ENCODE measurements around the gene VPS37C. TPM values are rescaled to one million over a fixed set of nuclear protein-coding genes. Genes with fewer than 3 reads are reported as not detected.

VPS37C gene
- total RNA-seq, 1 donor from 2014 or later: 21.5 TPM

DNA sequence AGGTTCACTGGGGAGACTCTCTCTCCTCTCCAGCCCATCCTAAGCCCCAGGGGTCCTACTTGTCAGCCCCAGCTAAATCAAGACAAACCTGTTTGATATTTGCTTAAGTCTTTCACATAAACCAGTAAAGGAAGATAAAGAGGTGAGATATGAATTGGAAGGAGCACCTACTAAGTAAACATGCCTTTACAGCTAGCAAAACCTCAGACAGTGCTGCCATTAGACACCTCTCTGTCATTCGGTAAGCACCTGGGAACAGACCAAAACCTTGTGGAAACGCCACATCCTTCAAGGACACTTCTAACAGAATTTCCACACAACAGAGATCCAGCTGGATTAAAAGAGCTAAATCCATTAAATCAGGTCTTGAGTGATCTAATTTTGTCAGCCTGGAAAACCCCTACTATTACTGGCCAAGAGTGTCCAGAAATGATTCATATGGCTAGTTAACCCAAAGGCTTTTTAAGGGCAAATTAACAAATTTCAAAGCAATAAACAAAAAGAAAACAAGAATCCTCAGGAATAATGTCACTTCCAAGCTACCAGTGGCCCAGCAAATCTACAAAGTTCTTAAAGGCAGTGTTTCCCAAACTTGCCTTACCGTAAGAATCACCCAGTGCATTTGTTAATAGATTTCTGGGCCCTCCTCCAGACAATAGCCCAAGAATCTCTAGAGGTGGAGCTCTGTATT lies 2.4 kb downstream of the VPS37C start:
- peak; percentile 98 for DNase-seq (ENCODE audit: low read depth)
- H3K4me3 ChIP-seq (ENCODE audit: low read depth, low read length): peak overlapping the region; percentile 7
- TF ChIP-seq, protein P1, sequence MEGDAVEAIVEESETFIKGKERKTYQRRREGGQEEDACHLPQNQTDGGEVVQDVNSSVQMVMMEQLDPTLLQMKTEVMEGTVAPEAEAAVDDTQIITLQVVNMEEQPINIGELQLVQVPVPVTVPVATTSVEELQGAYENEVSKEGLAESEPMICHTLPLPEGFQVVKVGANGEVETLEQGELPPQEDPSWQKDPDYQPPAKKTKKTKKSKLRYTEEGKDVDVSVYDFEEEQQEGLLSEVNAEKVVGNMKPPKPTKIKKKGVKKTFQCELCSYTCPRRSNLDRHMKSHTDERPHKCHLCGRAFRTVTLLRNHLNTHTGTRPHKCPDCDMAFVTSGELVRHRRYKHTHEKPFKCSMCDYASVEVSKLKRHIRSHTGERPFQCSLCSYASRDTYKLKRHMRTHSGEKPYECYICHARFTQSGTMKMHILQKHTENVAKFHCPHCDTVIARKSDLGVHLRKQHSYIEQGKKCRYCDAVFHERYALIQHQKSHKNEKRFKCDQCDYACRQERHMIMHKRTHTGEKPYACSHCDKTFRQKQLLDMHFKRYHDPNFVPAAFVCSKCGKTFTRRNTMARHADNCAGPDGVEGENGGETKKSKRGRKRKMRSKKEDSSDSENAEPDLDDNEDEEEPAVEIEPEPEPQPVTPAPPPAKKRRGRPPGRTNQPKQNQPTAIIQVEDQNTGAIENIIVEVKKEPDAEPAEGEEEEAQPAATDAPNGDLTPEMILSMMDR (conservative IDR thresholded peaks at IDR 0.05; ENCODE audit: low read depth, low read length): no peak

DNA sequence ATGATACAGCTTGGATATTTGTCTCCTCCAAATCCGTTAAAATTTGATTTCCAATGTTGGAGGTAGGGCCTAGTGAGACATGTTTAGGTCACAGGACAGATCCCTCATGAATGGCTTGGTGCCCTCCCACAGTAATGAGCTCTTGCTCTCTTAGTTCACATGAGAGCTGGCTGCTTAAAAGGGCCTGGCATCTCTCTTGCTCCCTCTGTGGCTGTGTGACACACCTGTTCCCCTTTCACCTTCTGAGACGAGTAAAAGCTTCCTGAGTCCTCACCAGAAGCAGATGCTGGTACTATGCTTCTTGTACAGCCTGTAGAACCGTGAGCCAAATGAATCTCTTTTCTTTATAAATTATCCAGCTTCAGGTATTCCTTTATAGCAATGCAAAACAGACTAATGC lies 3.5 kb downstream of the VPS37C start:
- TF ChIP-seq, protein P1 (conservative IDR thresholded peaks at IDR 0.05; ENCODE audit: low read depth, low read length): no peak
- H3K4me3 ChIP-seq (ENCODE audit: low read depth, low read length): no peak overlapping the region
- no peak for DNase-seq (ENCODE audit: low read depth)

DNA sequence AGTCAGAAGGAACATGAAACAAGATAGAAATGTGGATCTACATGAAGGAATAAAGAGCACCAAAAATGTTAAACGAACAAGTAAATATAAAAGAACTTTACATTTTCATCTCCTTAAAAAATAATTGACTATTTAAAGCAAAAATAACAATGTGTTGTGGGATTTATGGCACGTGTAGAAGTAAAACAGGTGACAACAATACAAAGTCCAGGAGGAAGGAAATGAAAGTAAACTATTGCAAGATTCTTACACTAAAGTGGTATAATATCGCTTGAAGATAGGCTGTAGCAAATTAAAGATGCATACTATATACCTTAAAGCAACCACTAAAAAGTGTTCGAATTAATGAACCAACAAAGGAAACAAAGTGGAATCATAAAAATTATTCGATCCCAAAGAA lies 5.5 kb downstream of the VPS37C start:
- TF ChIP-seq, protein P1 (conservative IDR thresholded peaks at IDR 0.05; ENCODE audit: low read depth, low read length): no peak
- H3K4me3 ChIP-seq (ENCODE audit: low read depth, low read length): no peak overlapping the region
- DNase-seq (ENCODE audit: low read depth): no peak

DNA sequence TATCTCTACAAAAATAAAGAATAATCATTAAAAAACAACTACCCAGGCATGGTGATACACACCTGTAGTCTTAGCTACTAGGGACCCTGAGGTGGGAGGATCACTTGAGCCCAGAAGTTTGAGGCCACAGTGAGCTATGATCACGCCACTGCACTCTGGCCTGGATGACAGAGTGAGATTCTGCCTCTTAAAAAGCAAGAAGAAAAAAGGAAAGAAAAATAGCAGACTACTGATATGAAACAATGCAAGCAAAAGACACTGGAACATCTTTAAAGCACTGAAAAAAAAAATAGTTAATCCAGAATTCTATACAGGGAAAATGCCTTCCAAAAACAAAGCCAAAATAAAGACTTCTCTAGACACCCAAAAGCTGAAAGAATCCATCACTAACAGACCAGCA lies 5.9 kb downstream of the VPS37C start:
- DNase-seq (ENCODE audit: low read depth): no peak
- H3K4me3 ChIP-seq (ENCODE audit: low read depth, low read length): no peak overlapping the region
- TF ChIP-seq, protein P1 (conservative IDR thresholded peaks at IDR 0.05; ENCODE audit: low read depth, low read length): no peak

DNA sequence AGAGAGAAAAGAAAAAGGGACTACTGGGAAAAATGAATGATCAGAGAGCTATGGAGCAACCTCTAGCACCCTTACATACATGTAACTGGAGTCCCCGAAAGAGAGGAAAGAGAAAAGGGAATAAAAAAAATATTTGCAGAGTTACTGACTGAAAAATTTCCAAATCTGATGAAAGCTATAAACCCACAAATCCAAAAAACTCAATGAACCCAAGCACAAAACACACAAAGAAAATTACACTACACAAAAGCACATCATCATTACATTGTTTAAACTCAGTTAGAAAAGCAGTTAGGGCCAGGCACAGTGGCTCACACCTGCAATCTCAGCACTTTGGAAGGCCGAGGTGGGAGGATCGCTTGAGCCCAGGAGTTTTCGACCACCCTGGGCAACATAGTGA lies 6.7 kb downstream of the VPS37C start:
- no peak overlapping the region for H3K4me3 ChIP-seq (ENCODE audit: low read depth, low read length)
- no peak for DNase-seq (ENCODE audit: low read depth)
- TF ChIP-seq, protein P1 (conservative IDR thresholded peaks at IDR 0.05; ENCODE audit: low read depth, low read length): no peak

DNA sequence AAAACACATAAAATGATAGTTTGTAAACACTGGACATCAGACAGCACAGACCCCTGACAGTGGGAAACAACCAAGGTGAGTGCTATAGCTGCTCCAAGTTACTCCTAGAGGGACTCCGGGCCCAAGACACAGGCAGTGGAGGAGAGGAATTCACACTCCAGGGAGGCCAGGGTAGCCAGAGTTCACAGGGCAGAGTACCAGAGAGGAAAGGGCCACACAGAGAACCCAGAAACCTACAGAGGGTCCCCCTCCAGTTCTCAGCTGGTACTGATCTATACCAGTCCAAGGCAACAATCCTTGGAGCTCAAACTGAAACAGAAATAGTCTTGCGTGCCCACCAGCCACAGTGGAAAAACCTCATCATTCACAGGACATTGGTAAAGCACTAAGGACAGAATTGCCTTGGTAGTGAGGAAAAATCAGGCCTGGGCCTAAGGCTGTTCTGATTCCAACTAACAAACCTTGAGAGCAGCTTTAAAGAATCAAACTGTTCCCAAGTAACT lies 7.6 kb downstream of the VPS37C start:
- DNase-seq (ENCODE audit: low read depth): no peak
- TF ChIP-seq, protein P1 (conservative IDR thresholded peaks at IDR 0.05; ENCODE audit: low read depth, low read length): no peak
- no peak overlapping the region for H3K4me3 ChIP-seq (ENCODE audit: low read depth, low read length)

Data from epithelial cell of proximal tubule (primary cell).